SK-N-SH (cell line): ENCODE data around the gene IFIT1B. TPM values are rescaled to one million over a fixed set of nuclear protein-coding genes. Genes with fewer than 3 reads are reported as not detected.

Source experiments
- CTCF ChIA-PET: fragments of 300-600, 350-600 bp; formaldehyde crosslinking; extraction: SDS; loops from one replicate; lab custom pipeline; 2021; lab: Yijun Ruan, JAX
- POLR2A ChIA-PET: fragments of 350-600 bp; sonication (Branson Sonifier 250); formaldehyde crosslinking; extraction: SDS; loops from one replicate; lab custom pipeline; 2020; ENCODE audit warnings: antibody characterized with exemption, inconsistent platforms; lab: Yijun Ruan, JAX
- DNase-seq: peaks from one replicate; pipeline ENCODE4 v3.0.0; 2012
- H2AFZ ChIP-seq: fragments of 200-600 bp; sonication (generic); 2 replicates; pipeline ENCODE4 v1.8.1; 2016; ENCODE audit warnings: antibody characterized with exemption, mild to moderate bottlenecking, low read depth
- H3F3A ChIP-seq: fragments of 200-600 bp; sonication (generic); replicated peaks from 2 replicates; pipeline ENCODE3; 2016; ENCODE audit warnings: antibody characterized with exemption, mild to moderate bottlenecking; ENCODE audit not compliant: insufficient read depth
- H3K27ac ChIP-seq, 2 experiments: fragments of 200-500 bp in 1 of 2; fragments of 200-600 bp in 1 of 2; sonication (Bioruptor generic) in 1 of 2; sonication (generic), shearing (Covaris generic) in 1 of 2; 2 replicates each; pipeline versions ENCODE4 v1.5.1 to v1.6.1; 2014 to 2016; ENCODE audit warnings: low read depth in 2 of 2, inconsistent platforms in 1 of 2, low read length in 1 of 2, mild to moderate bottlenecking in 1 of 2, mixed read lengths in 1 of 2
- H3K27me3 ChIP-seq: fragments of 200-600 bp; sonication (generic), shearing (Covaris generic); 2 replicates; pipeline ENCODE4 v1.6.1; 2016; ENCODE audit warnings: mixed run types; ENCODE audit not compliant: insufficient read depth
- H3K36me3 ChIP-seq, 2 experiments: fragments of 200-500 bp in 1 of 2; fragments of 200-600 bp in 1 of 2; sonication (Bioruptor generic) in 1 of 2; sonication (generic) in 1 of 2; replicated peaks in 1 of 2; 2 replicates each; pipeline versions ENCODE3 to v1.5.1; 2014 to 2016; ENCODE audit warnings: low read length in 1 of 2, mild to moderate bottlenecking in 1 of 2; ENCODE audit not compliant: insufficient read depth in 2 of 2, control insufficient read depth in 1 of 2
- H3K4me1 ChIP-seq, 2 experiments: fragments of 200-500 bp in 1 of 2; fragments of 200-600 bp in 1 of 2; sonication (Bioruptor generic) in 1 of 2; sonication (generic), shearing (Covaris generic) in 1 of 2; 2 replicates each; pipeline versions ENCODE4 v1.5.1 to v1.6.1; 2014 to 2016; ENCODE audit warnings: low read depth in 1 of 2, low read length in 1 of 2, mixed run types in 1 of 2; ENCODE audit not compliant: insufficient read depth in 2 of 2, control insufficient read depth in 1 of 2
- H3K4me2 ChIP-seq: fragments of 200-600 bp; sonication (generic), shearing (Covaris generic); 2 replicates; pipeline ENCODE4 v1.6.1; 2017; ENCODE audit warnings: mixed run types
- H3K4me3 ChIP-seq, 2 experiments: fragments of 200-500 bp in 1 of 2; fragments of 200-600 bp in 1 of 2; sonication (Bioruptor generic) in 1 of 2; sonication (generic), shearing (Covaris generic) in 1 of 2; 2 replicates each; pipeline versions ENCODE4 v1.5.1 to v1.8.1; 2014 to 2016; ENCODE audit warnings: low read depth in 2 of 2, inconsistent platforms in 1 of 2, low read length in 1 of 2, mild to moderate bottlenecking in 1 of 2, mixed read lengths in 1 of 2, moderate library complexity in 1 of 2
- H3K79me2 ChIP-seq: fragments of 200-600 bp; sonication (generic); 2 replicates; pipeline ENCODE4 v1.8.1; 2017; ENCODE audit warnings: mild to moderate bottlenecking; ENCODE audit not compliant: insufficient read depth
- H3K9ac ChIP-seq: fragments of 200-600 bp; sonication (generic); 2 replicates; pipeline ENCODE4 v1.6.1; 2017; ENCODE audit warnings: mixed run types
- H3K9me2 ChIP-seq: fragments of 200-600 bp; sonication (generic); 2 replicates; pipeline ENCODE4 v1.6.1; 2017; ENCODE audit warnings: mixed run types
- H3K9me3 ChIP-seq: fragments of 200-600 bp; sonication (generic); 2 replicates; pipeline ENCODE4 v1.6.1; 2017; ENCODE audit warnings: mixed run types, mild to moderate bottlenecking, moderate library complexity
- H4K20me1 ChIP-seq: fragments of 200-600 bp; sonication (generic); 2 replicates; pipeline ENCODE4 v1.6.1; 2017; ENCODE audit warnings: mild to moderate bottlenecking, mixed run types; ENCODE audit not compliant: insufficient read depth
- CTCF ChIP-seq: fragments of 200-600 bp; sonication (generic); IDR thresholded peaks from 2 replicates; pipeline ENCODE4 v1.6.1; 2017; ENCODE audit warnings: antibody characterized with exemption, mild to moderate bottlenecking, moderate library complexity
- EP300 ChIP-seq, 2 experiments: IDR thresholded peaks; 2 replicates each; pipeline versions ENCODE4 v1.4.0 to v1.6.1; 2012; ENCODE audit warnings: borderline replicate concordance in 1 of 2, low read depth in 1 of 2, low read length in 1 of 2
- EZH2phosphoT487 ChIP-seq: fragments of 200-600 bp; sonication (generic); IDR thresholded peaks from 2 replicates; pipeline ENCODE4 v1.6.1; 2017; ENCODE audit warnings: low read depth, mixed run types, mild to moderate bottlenecking, antibody characterized with exemption, moderate library complexity, borderline replicate concordance
- FOSL2 ChIP-seq: IDR thresholded peaks from 2 replicates; pipeline ENCODE4 v1.4.0; 2012; ENCODE audit warnings: low read depth, mild to moderate bottlenecking, moderate library complexity, borderline replicate concordance
- FOXJ3 ChIP-seq: sonication (generic); formaldehyde crosslinking; IDR thresholded peaks from 2 replicates; pipeline ENCODE4 v1.5.1; 2020; ENCODE audit warnings: mild to moderate bottlenecking, missing genetic modification reagents
- FOXM1 ChIP-seq: IDR thresholded peaks from 2 replicates; pipeline ENCODE4 v1.4.0; 2012; ENCODE audit warnings: low read depth, mild to moderate bottlenecking
- MXI1 ChIP-seq: IDR thresholded peaks from 2 replicates; pipeline ENCODE4 v1.6.1; 2012; ENCODE audit warnings: mild to moderate bottlenecking, low read depth, low read length, improper control_type of control experiment
- NFIC ChIP-seq: IDR thresholded peaks from 2 replicates; pipeline ENCODE4 v1.4.0; 2012; ENCODE audit warnings: borderline replicate concordance
- NRF1 ChIP-seq: IDR thresholded peaks from 2 replicates; pipeline ENCODE4 v1.6.1; 2012; ENCODE audit warnings: low read depth, mild to moderate bottlenecking, low read length
- POLR2AphosphoS5 ChIP-seq: IDR thresholded peaks from 2 replicates; pipeline ENCODE4 v1.6.1; 2012; ENCODE audit warnings: low read depth, low read length
- RAD21 ChIP-seq: IDR thresholded peaks from 2 replicates; pipeline ENCODE4 v1.6.1; 2012; ENCODE audit warnings: mild to moderate bottlenecking, low read length
- RCOR1 ChIP-seq: fragments of 150-350 bp; IDR thresholded peaks from 2 replicates; pipeline ENCODE4 v1.6.1; 2017; ENCODE audit warnings: antibody characterized with exemption, low read length
- RFX5 ChIP-seq: IDR thresholded peaks from 2 replicates; pipeline ENCODE4 v1.6.1; 2012; ENCODE audit warnings: mild to moderate bottlenecking, improper control_type of control experiment, low read length
- SIN3A ChIP-seq: IDR thresholded peaks from 2 replicates; pipeline ENCODE4 v1.6.1; 2012; ENCODE audit warnings: low read depth, mild to moderate bottlenecking, low read length, moderate library complexity, borderline replicate concordance
- SMC3 ChIP-seq: IDR thresholded peaks from 2 replicates; pipeline ENCODE4 v1.6.1; 2012; ENCODE audit warnings: low read depth, low read length, improper control_type of control experiment
- TAF1 ChIP-seq: IDR thresholded peaks from 2 replicates; pipeline ENCODE4 v1.6.1; 2012; ENCODE audit warnings: low read depth, mild to moderate bottlenecking, low read length, moderate library complexity, borderline replicate concordance
- TCF12 ChIP-seq: IDR thresholded peaks from 2 replicates; pipeline ENCODE4 v1.4.0; 2012
- YY1 ChIP-seq: IDR thresholded peaks from 2 replicates; pipeline ENCODE4 v1.4.0; 2012; ENCODE audit warnings: low read depth, mild to moderate bottlenecking
- WGBS: methylation state at CpG from one replicate; pipeline ENCODE4 v1.1.6; 2017; ENCODE audit warnings: low lambda C conversion rate; 5-methylcytosine and 5-hydroxymethylcytosine counted together
- polyA plus RNA-seq, 3 experiments: library from polyadenylated mRNA; depleted of rRNA; stranded (reverse); fragments of >200 nt; gene quantifications; 2 replicates each; pipeline ENCODE4 v1.2.3, GENCODE V29; 2012
- TF ChIP-seq, protein P1 (sequence below): fragments of 150-350 bp; IDR thresholded peaks from 2 replicates; pipeline ENCODE4 v1.6.1; 2016; ENCODE audit warnings: mild to moderate bottlenecking, low read depth, low read length
- TF ChIP-seq, protein P2 (sequence below): IDR thresholded peaks from 2 replicates; pipeline ENCODE4 v1.4.0; 2012; ENCODE audit warnings: low read depth, borderline replicate concordance

The IFIT1B gene
- polyA plus RNA-seq, 1 of the 3 experiments (the other 2 are of a cell fraction): 0.03 TPM

DNA sequence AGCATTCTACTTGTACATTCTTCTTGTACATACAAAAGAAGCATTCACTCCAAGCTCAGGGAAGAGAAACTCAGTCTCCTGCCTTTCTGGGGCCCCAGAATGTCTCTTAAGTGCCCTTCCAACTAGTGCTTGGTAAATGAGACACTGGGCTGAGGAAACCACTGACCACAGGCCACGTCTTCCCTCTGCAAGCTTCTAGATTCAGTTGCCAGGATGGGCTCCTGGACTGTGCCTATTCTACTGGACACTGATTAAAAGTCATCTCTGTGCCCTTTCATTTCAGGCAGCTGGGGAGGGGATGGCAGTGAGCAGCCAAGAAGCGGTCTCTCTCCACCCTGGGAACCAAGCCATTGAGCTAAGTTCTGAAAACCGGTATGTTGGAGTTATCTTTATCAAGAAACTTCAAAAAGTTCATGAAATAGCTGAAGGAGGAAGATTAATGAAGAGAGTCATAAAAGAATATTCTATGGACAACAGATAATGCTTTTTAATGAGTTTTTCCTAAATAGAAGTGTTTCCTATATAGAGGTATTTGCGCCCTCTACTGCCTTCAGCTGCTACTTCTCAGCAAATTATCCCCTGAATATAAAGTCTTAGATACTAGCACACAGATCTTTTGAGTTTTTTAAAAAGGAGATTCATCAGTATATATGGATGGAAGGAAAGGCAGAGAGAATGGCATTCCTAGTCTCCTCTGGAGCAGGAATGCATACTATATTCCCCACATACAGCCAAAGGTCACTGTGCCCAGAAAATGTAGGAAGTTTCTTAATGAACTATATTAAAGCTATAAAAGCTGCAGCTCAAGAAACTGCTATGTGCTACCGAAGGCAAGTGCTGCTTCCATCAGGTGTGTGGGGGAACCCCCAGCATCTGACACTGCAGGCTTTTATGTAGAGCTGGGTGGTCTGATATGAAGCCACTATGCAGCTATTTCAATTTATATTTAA lies 8.4 kb upstream of the IFIT1B start:
- H3K4me2 ChIP-seq: no peak overlapping the region
- H3K9me2 ChIP-seq: no peaks in the 10 kb centered on the region
- no peaks in the 10 kb centered on the region for H3K9me3 ChIP-seq
- H3F3A ChIP-seq: peaks cover under 1% of the 10 kb centered on the region
- ChIA-PET CTCF (interaction anchor here (0.6 to 3.6 kb wide), 33 partner anchors 9 to 355 kb away, joined by 3 to 17 read pairs (median 5); partner anchors contain the start of genes IFIT1 and IFIT1B), POLR2A (interaction anchor here (1.2 kb wide), 1 partner anchor 85 kb away, joined by 3 read pairs; no protein-coding TSS in a partner anchor)
- no peaks in the 10 kb centered on the region for H3K79me2 ChIP-seq
- 81% methylated on average over 5 of the region's 5 CpGs for WGBS
- no peaks in the 10 kb centered on the region for H4K20me1 ChIP-seq
- no peak overlapping the region for H3K27ac ChIP-seq
- TF ChIP-seq TCF12 (no peak), EP300 (IDR thresholded peaks at IDR 0.05; ENCODE audit: borderline replicate concordance in 1 of 2, low read depth in 1 of 2, low read length in 1 of 2) (no peak), NFIC (no peak), FOSL2 (no peak), FOXM1 (no peak), TAF1 (no peak), RCOR1 (no peak), SMC3 (peak; percentile 70), MXI1 (no peak), RAD21 (peak; percentile 73), SIN3A (no peak), POLR2AphosphoS5 (no peak), FOXJ3 (CRISPR knock-in tag) (no peak), EZH2phosphoT487 (no peak), CTCF (peak; percentile 81), YY1 (no peak), RFX5 (no peak), NRF1 (no peak)
- TF ChIP-seq, protein P1, sequence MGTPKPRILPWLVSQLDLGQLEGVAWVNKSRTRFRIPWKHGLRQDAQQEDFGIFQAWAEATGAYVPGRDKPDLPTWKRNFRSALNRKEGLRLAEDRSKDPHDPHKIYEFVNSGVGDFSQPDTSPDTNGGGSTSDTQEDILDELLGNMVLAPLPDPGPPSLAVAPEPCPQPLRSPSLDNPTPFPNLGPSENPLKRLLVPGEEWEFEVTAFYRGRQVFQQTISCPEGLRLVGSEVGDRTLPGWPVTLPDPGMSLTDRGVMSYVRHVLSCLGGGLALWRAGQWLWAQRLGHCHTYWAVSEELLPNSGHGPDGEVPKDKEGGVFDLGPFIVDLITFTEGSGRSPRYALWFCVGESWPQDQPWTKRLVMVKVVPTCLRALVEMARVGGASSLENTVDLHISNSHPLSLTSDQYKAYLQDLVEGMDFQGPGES: no peak
- TF ChIP-seq, protein P2, sequence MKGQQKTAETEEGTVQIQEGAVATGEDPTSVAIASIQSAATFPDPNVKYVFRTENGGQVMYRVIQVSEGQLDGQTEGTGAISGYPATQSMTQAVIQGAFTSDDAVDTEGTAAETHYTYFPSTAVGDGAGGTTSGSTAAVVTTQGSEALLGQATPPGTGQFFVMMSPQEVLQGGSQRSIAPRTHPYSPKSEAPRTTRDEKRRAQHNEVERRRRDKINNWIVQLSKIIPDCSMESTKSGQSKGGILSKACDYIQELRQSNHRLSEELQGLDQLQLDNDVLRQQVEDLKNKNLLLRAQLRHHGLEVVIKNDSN: no peak
- peak; percentile 35 for DNase-seq
- H3K27me3 ChIP-seq: no peaks in the 10 kb centered on the region
- H3K9ac ChIP-seq: no peak overlapping the region
- no peak overlapping the region for H3K4me3 ChIP-seq
- H3K4me1 ChIP-seq: peaks cover 13 to 15% of the 10 kb centered on the region in 2 experiments
- H2AFZ ChIP-seq: no peak overlapping the region
- no peaks in the 10 kb centered on the region for H3K36me3 ChIP-seq
